Thymus (tissue), 11 donors: ENCODE data around the gene EXD1. TPM values are rescaled to one million over a fixed set of nuclear protein-coding genes. Genes with fewer than 3 reads are reported as not detected.
"Not testable (repeated sequence)": the region's sequence is repeated elsewhere in the genome, so short reads cannot be mapped to it uniquely, and the experiment has no call there.

Experiments used
- DNase-seq, 9 donors: peaks; one replicate each; pipeline ENCODE4 v3.0.0-alpha.2; 2013; ENCODE audit warnings: low spot score in 9 of 9, low read depth in 6 of 9, missing footprints in 1 of 9
- H3K27ac ChIP-seq, 2 donors: one replicate each; pipeline ENCODE4 v1.5.1; 2013; ENCODE audit warnings: control low read depth in 1 of 2, low read depth in 1 of 2, low read length in 1 of 2, mild to moderate bottlenecking in 1 of 2, moderate library complexity in 1 of 2
- H3K27me3 ChIP-seq, 2 donors: one replicate each; pipeline ENCODE4 v1.5.1; 2013; ENCODE audit warnings: low read length in 1 of 2; ENCODE audit not compliant: control insufficient read depth in 2 of 2, insufficient read depth in 1 of 2
- H3K36me3 ChIP-seq, 2 donors: one replicate each; pipeline ENCODE4 v1.5.1; 2013; ENCODE audit warnings: low read length in 1 of 2, mild to moderate bottlenecking in 1 of 2, moderate library complexity in 1 of 2; ENCODE audit not compliant: control insufficient read depth in 2 of 2, insufficient read depth in 2 of 2
- H3K4me1 ChIP-seq, 2 donors: one replicate each; pipeline ENCODE4 v1.5.1; 2013; ENCODE audit warnings: low read length in 2 of 2; ENCODE audit not compliant: control insufficient read depth in 2 of 2, insufficient read depth in 2 of 2
- H3K4me3 ChIP-seq, 2 donors: one replicate each; pipeline ENCODE4 v1.5.1; 2013; ENCODE audit warnings: low read length in 2 of 2, control low read depth in 1 of 2, mild to moderate bottlenecking in 1 of 2
- H3K9me3 ChIP-seq, 2 donors: one replicate each; pipeline ENCODE4 v1.5.1; 2013; ENCODE audit warnings: low read length in 1 of 2, mild to moderate bottlenecking in 1 of 2; ENCODE audit not compliant: control insufficient read depth in 2 of 2, insufficient read depth in 1 of 2
- WGBS: extraction: QIAGEN DNeasy Blood & Tissue Kit; methylation state at CpG from one replicate; pipeline ENCODE4 v1.1.7; 2013; 5-methylcytosine and 5-hydroxymethylcytosine counted together
- polyA plus RNA-seq: library from polyadenylated mRNA; stranded (reverse); fragments of 200-250 nt; gene quantifications from one replicate; pipeline ENCODE4 v1.2.3, GENCODE V29; 2013
- total RNA-seq: library from RNA; stranded (reverse); fragments of 120-200 nt; gene quantifications from one replicate; pipeline ENCODE4 v1.2.4, GENCODE V29; 2013
- donor health status: healthy.

Gene EXD1
- total and polyA plus RNA-seq, 2 donors = 0.09 to 0.34 TPM

DNA sequence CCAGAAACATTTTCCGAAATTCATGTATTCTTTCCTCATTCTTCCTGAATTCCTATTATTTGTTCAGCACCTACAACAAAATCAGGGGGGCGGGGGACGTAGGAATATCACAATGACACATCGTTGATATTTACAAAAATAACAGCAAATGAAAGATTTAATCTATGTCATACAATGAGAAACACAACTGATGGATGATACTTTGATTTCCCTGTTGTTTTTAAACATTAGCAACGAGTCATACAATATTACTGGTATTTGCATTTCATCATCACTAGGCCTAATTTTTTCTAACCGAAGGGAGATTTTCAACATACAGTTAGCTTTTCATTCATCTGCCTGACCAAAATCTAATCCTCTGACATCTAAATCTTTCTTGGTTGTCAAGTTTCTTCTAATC, 69.2 kb downstream of the EXD1 start:
- Histone ChIP-seq H3K9me3 (no peaks in the 10 kb centered on the region), H3K36me3 (no peaks in the 10 kb centered on the region), H3K4me3 (no peak overlapping the region), H3K27ac (no peak overlapping the region), H3K4me1 (no peaks in the 10 kb centered on the region), H3K27me3 (no peaks in the 10 kb centered on the region)
- no peak for DNase-seq
- WGBS = 93% methylated on average over 6 of the region's 6 CpGs

DNA sequence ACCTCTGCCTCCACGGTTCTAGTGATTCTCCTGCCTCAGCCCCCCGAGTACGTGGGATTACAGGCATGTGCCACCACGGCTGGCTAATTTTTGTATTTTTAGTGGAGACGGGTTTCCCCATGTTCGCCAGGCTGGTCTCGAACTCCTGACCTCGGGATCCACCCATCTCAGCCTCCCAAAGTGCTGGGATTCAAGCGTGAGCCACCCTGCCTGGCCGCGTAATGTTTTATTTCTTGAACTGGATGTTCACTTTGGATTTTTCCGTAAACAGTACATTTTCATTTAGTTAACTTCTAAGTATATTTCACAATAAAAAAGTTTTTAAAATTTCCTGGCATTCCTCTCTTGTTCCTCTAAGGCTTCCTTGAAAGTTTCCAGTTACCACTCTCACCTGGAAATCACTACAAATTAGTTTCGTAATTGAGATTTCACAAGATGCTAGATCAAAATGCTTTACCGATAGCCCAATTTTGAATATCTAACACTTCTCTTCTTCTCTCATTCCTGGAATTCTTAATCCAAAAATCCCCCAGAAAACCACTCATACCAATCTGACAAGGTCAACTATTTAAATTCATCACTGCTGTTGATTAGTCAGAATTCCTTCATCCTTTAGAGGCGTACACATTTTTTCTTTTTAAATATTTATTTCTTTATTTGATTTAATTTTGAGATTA, 69.8 kb downstream of the EXD1 start:
- Histone ChIP-seq H3K27me3 (no peaks in the 10 kb centered on the region), H3K27ac (peak overlapping the region in 1 of 2 donors; percentile 46), H3K36me3 (no peaks in the 10 kb centered on the region), H3K4me1 (no peaks in the 10 kb centered on the region), H3K4me3 (no peak overlapping the region), H3K9me3 (no peaks in the 10 kb centered on the region)
- 95% methylated on average over 15 of the region's 15 CpGs for WGBS
- no peak for DNase-seq

DNA sequence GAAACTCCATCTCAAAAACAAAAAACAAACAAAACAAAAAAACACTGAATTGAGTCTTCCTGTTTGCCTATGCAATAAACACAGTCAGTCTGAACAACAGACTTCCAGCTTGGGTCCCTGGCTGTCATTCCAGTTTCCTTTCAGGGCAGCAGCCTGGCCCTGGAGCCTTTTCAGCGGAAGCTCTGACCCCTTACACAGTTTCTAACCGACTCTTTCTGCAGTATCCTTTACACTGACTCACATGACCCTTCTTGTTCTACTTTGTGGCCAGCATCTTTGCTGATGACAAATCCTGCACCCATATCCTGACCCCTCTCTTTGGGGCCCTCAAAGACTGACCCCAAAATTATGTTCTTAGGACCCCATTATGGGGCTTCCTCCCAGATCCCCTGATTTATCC, 76.1 kb downstream of the EXD1 start:
- Histone ChIP-seq H3K36me3 (no peaks in the 10 kb centered on the region), H3K27ac (no peak overlapping the region), H3K27me3 (no peaks in the 10 kb centered on the region), H3K9me3 (no peaks in the 10 kb centered on the region), H3K4me1 (no peaks in the 10 kb centered on the region), H3K4me3 (no peak overlapping the region)
- 88% methylated on average over 2 of the region's 2 CpGs for WGBS
- no peak for DNase-seq

- Histone ChIP-seq H3K27ac (no peak overlapping the region), H3K4me3 (no peak overlapping the region), H3K27me3 (no peaks in the 10 kb centered on the region), H3K4me1 (no peaks in the 10 kb centered on the region), H3K9me3 (no peaks in the 10 kb centered on the region), H3K36me3 (no peaks in the 10 kb centered on the region)
- DNase-seq = no peak
- WGBS = 99% methylated on average over 5 of the region's 5 CpGs
These were observed 76.8 kb downstream of the EXD1 start for GRCh38 chr15:41153733-41154132.

GRCh38 chr15:41151451-41152005, 79.0 kb downstream of the EXD1 start:
- WGBS = 98% methylated on average over 37 of the region's 37 CpGs
- Histone ChIP-seq H3K4me3 (no peak overlapping the region), H3K9me3 (no peaks in the 10 kb centered on the region), H3K27me3 (no peaks in the 10 kb centered on the region), H3K4me1 (no peaks in the 10 kb centered on the region), H3K36me3 (no peaks in the 10 kb centered on the region), H3K27ac (no peak overlapping the region)
- no peak for DNase-seq

DNA sequence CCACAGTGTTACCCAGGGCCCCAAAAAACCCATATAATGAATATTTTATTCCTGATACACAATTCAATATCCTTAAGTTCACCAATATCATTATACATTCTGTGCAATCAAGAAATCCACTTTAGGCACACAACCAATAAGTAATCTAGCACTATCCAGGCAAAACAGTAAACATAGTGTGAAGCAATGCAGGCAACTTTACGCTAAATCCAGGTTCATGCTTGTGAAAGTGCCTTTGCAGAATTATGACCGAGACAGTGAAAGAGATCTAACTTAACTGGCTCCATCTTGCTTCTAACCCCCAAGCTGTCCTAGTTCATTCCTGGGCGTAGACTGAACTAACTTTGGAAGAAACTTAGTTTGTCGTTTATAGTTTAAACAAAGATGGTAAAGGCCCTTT, 80.3 kb downstream of the EXD1 start:
- WGBS = 96% methylated on average over 4 of the region's 4 CpGs
- no peak for DNase-seq
- Histone ChIP-seq H3K36me3 (no peaks in the 10 kb centered on the region), H3K9me3 (no peaks in the 10 kb centered on the region), H3K27me3 (no peaks in the 10 kb centered on the region), H3K27ac (no peak overlapping the region), H3K4me3 (no peak overlapping the region), H3K4me1 (no peaks in the 10 kb centered on the region)

DNA sequence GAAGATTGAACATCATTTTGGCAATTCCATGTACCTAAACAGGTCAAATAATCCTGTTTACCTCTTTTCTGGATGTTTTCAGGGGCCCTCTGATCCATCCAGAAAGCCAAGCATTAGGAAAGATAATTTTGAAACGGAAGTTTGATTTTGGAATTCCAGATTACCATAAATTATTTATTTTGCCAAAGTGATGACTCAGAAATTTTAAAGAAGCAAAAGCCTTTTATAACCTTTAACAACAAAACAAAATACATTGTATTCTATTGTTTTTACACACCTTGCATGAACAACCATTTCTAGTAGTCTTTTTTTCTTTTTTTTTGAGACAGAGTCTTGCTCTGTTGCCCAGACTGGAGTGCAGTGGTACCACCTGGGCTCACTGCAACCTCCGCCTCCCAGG, 82.5 kb downstream of the EXD1 start:
- H3K4me3 ChIP-seq = no peak overlapping the region
- WGBS = 96% methylated on average over 2 of the region's 2 CpGs
- H3K27ac ChIP-seq = no peak overlapping the region
- H3K4me1 ChIP-seq = no peaks in the 10 kb centered on the region
- H3K27me3 ChIP-seq = no peaks in the 10 kb centered on the region
- no peaks in the 10 kb centered on the region for H3K36me3 ChIP-seq
- H3K9me3 ChIP-seq = no peaks in the 10 kb centered on the region
- no peak for DNase-seq

GRCh38 chr15:41139619-41140018, 90.9 kb downstream of the EXD1 start:
- DNase-seq = no peak
- 98% methylated on average over 5 of the region's 5 CpGs for WGBS
- Histone ChIP-seq H3K4me1 (no peaks in the 10 kb centered on the region), H3K27me3 (no peaks in the 10 kb centered on the region), H3K27ac (no peak overlapping the region), H3K36me3 (no peaks in the 10 kb centered on the region), H3K4me3 (no peak overlapping the region), H3K9me3 (no peaks in the 10 kb centered on the region)

DNA sequence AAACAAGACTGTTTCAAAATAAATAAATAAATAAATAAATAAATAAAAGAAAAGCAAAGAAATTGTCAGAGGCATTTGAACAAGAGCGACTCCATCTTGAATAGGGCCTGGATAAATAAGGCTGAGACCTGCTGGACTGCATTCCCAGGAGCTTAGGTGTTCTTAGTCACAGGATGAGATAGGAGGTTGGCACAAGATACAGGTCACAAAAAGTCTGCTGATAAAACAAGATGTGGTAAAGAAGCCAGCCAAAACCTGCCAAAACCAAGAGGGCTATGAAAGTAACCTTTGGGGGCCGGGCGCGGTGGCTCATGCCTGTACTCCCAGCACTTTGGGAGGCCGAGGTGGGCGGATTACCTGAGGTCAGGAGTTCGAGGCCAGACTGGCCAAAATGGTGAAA, 91.4 kb downstream of the EXD1 start:
- H3K4me1 ChIP-seq, DNase-seq, H3K9me3 ChIP-seq, H3K4me3 ChIP-seq, H3K36me3 ChIP-seq, H3K27ac ChIP-seq, H3K27me3 ChIP-seq: not testable (repeated sequence)
- WGBS = 97% methylated on average over 7 of the region's 7 CpGs
